MM.1S (cell line): Measurements from ENCODE around the gene GPC5.

Experiments used
- DNase-seq: peaks from one replicate; pipeline ENCODE4 v3.0.0-alpha.2; 2015
- H2AFZ ChIP-seq: fragments of 300-600 bp; sonication (generic); 2 replicates; pipeline ENCODE4 v1.6.0; 2016; ENCODE audit warnings: antibody characterized with exemption, low read length
- H3F3A ChIP-seq: fragments of 300-600 bp; sonication (generic); 2 replicates; pipeline ENCODE4 v1.6.1; 2016; ENCODE audit warnings: mild to moderate bottlenecking, antibody characterized with exemption, low read length, moderate library complexity, mixed read lengths; ENCODE audit not compliant: insufficient read depth
- H3K27ac ChIP-seq: fragments of 300-600 bp; sonication (generic); 2 replicates; pipeline ENCODE4 v1.5.1; 2016; ENCODE audit warnings: mild to moderate bottlenecking, low read length
- H3K27me3 ChIP-seq: fragments of 300-600 bp; sonication (generic); replicated peaks from 2 replicates; pipeline ENCODE4 v1.6.0; 2016; ENCODE audit warnings: low read length; ENCODE audit not compliant: insufficient read depth
- H3K36me3 ChIP-seq: fragments of 300-600 bp; sonication (generic); replicated peaks from 2 replicates; pipeline ENCODE4 v1.6.1; 2016; ENCODE audit warnings: mild to moderate bottlenecking, low read length, mixed read lengths; ENCODE audit not compliant: insufficient read depth
- H3K4me1 ChIP-seq: fragments of 300-600 bp; sonication (generic); 2 replicates; pipeline ENCODE4 v1.6.1; 2016; ENCODE audit warnings: low read length, mixed read lengths
- H3K4me2 ChIP-seq: fragments of 300-600 bp; sonication (generic); 2 replicates; pipeline ENCODE4 v1.6.0; 2016; ENCODE audit warnings: low read depth, low read length
- H3K4me3 ChIP-seq: fragments of 300-600 bp; sonication (generic); 2 replicates; pipeline ENCODE4 v1.5.1; 2016; ENCODE audit warnings: low read length, mixed read lengths
- H3K79me2 ChIP-seq: fragments of 300-600 bp; sonication (generic); 2 replicates; pipeline ENCODE4 v1.6.1; 2016; ENCODE audit warnings: mixed run types, low read length, mixed read lengths
- H3K9ac ChIP-seq: fragments of 300-600 bp; sonication (generic); 2 replicates; pipeline ENCODE4 v1.6.1; 2016; ENCODE audit warnings: low read length, mixed read lengths
- H3K9me2 ChIP-seq: fragments of 300-600 bp; sonication (generic); replicated peaks from 2 replicates; pipeline ENCODE4 v1.6.1; 2016; ENCODE audit warnings: mild to moderate bottlenecking, low read length, mixed read lengths; ENCODE audit not compliant: insufficient read depth
- H3K9me3 ChIP-seq: fragments of 300-600 bp; sonication (generic); replicated peaks from 2 replicates; pipeline ENCODE4 v1.6.1; 2016; ENCODE audit warnings: mild to moderate bottlenecking, low read length, mixed read lengths; ENCODE audit not compliant: insufficient read depth
- H4K20me1 ChIP-seq: fragments of 300-600 bp; sonication (generic); 2 replicates; pipeline ENCODE4 v1.6.1; 2016; ENCODE audit warnings: mild to moderate bottlenecking, low read length, moderate library complexity, mixed read lengths; ENCODE audit not compliant: insufficient read depth
- EZH2 ChIP-seq: fragments of 300-600 bp; sonication (generic); optimal IDR thresholded peaks from 2 replicates; pipeline ENCODE3; 2017; ENCODE audit warnings: low read depth, mild to moderate bottlenecking, antibody characterized with exemption, low read length, mixed read lengths
- EZH2phosphoT487 ChIP-seq: fragments of 300-600 bp; sonication (generic); IDR thresholded peaks from 2 replicates; pipeline ENCODE4 v1.6.1; 2018; ENCODE audit warnings: antibody characterized with exemption, low read length
- TF ChIP-seq, protein P1 (sequence below): fragments of 300-600 bp; sonication (generic); IDR thresholded peaks from 2 replicates; pipeline ENCODE4 v1.5.1; 2016; ENCODE audit warnings: antibody characterized with exemption, low read length, mixed read lengths

The GPC5 gene

DNA sequence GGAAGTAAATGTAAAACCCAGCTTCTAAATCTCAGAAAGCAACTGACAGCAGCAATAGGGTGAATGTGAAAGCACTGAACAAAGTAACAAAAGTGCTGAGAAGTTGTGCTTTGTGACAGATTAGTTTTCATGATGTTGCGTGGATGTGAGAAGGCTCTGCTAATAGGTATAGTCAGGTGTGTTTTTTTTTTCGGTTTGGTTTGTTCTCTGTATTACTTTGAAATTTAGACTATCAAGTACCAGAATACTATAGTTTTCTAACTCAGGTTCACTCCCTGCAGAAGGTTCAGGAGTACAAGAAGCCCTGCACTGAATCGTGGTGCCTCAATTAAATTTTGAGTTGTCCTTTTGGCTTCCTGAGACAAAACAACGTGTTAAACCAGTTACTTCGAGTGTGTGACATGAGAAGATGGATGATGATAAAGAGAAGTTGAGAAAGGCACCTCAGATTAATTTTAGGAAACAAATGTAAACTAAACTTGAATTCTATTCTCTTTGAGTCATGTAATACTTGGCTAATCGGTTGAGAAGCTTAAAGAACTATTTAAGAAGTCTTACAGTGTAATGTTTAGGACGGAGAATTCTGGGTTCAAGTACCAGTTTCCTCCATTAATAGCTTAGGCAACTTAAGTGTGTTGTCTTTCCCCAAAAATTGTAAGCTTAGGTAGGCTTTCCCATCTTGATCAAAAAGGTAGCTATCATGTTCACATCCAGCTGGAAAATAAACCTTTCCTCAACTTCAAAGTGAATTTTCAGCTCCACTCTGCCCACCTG lies 40.6 kb upstream of the GPC5 start:
- Histone ChIP-seq H3K4me2 (no peak overlapping the region), H3K36me3 (no peaks in the 10 kb centered on the region; the same call in 1 of the 2 replicates), H3K9ac (no peak overlapping the region), H3K27me3 (no peaks in the 10 kb centered on the region), H3K9me2 (no peaks in the 10 kb centered on the region), H4K20me1 (no peaks in the 10 kb centered on the region; the same call in 1 of the 2 replicates), H3K79me2 (no peaks in the 10 kb centered on the region), H3K27ac (no peak overlapping the region), H3K4me3 (no peak overlapping the region), H2AFZ (no peak overlapping the region), H3K9me3 (no peaks in the 10 kb centered on the region), H3K4me1 (no peaks in the 10 kb centered on the region), H3F3A (peaks cover 19% of the 10 kb centered on the region)
- DNase-seq: no peak
- TF ChIP-seq, protein P1, sequence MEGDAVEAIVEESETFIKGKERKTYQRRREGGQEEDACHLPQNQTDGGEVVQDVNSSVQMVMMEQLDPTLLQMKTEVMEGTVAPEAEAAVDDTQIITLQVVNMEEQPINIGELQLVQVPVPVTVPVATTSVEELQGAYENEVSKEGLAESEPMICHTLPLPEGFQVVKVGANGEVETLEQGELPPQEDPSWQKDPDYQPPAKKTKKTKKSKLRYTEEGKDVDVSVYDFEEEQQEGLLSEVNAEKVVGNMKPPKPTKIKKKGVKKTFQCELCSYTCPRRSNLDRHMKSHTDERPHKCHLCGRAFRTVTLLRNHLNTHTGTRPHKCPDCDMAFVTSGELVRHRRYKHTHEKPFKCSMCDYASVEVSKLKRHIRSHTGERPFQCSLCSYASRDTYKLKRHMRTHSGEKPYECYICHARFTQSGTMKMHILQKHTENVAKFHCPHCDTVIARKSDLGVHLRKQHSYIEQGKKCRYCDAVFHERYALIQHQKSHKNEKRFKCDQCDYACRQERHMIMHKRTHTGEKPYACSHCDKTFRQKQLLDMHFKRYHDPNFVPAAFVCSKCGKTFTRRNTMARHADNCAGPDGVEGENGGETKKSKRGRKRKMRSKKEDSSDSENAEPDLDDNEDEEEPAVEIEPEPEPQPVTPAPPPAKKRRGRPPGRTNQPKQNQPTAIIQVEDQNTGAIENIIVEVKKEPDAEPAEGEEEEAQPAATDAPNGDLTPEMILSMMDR: no peak
- no peak for TF ChIP-seq EZH2
- no peak for TF ChIP-seq EZH2phosphoT487

DNA sequence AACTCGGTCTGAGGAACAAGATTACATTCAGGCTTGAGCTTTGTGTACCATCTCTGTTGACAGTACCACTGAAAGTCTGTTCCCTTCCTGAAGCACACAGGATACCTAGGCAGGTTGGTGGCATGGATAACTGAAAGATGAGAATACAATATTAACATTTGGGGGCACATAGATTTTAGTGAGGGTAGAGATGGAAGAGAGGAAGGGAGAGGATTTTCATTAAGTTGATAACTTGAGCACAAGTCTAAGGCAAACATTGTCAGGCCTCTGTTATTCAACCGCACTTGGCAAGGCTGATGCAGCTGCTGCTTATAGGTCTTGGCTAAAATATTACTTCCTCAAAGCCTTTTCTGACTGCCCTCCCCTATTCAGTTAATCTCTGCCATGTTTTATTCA lies 40.0 kb upstream of the GPC5 start:
- Histone ChIP-seq H3K27me3 (no peaks in the 10 kb centered on the region), H3K9me3 (no peaks in the 10 kb centered on the region), H3K36me3 (no peaks in the 10 kb centered on the region; the same call in 1 of the 2 replicates), H3F3A (peaks cover 17% of the 10 kb centered on the region), H3K4me3 (no peak overlapping the region), H2AFZ (no peak overlapping the region), H3K27ac (no peak overlapping the region), H3K79me2 (no peaks in the 10 kb centered on the region), H3K9ac (no peak overlapping the region), H3K4me2 (no peak overlapping the region), H3K9me2 (no peaks in the 10 kb centered on the region), H4K20me1 (no peaks in the 10 kb centered on the region; the same call in 1 of the 2 replicates), H3K4me1 (no peaks in the 10 kb centered on the region)
- TF ChIP-seq, protein P1: no peak
- TF ChIP-seq EZH2phosphoT487 (no peak), EZH2 (no peak)
- DNase-seq: no peak

DNA sequence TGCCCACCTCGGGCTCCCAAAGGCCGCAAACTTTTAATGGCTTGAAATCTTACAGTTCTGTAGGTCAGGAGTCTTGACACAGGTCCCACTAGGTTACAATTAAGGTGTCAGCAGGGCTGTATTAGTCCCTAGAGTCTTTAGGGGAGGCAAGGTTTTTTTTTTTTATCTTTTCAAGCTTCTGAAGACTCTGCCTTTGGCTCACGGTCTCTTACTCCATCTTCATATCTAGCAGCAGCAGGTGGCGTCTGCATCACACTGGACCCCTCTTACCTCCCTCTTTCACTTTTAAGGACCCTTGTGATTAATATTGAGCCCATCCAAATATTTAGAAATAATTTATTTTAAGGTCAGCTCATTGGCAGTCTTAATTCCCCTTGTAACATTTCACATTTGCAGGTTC lies 39.3 kb upstream of the GPC5 start:
- no peak overlapping the region for H3K4me3 ChIP-seq
- H4K20me1 ChIP-seq: no peaks in the 10 kb centered on the region
- no peaks in the 10 kb centered on the region for H3K9me3 ChIP-seq
- TF ChIP-seq EZH2phosphoT487: no peak
- TF ChIP-seq EZH2: no peak
- TF ChIP-seq, protein P1: no peak
- no peak overlapping the region for H3K27ac ChIP-seq
- no peaks in the 10 kb centered on the region; the same call in 1 of the 2 replicates for H3K36me3 ChIP-seq
- no peaks in the 10 kb centered on the region for H3K79me2 ChIP-seq
- no peak overlapping the region for H3K9ac ChIP-seq
- DNase-seq: no peak
- H3K9me2 ChIP-seq: no peaks in the 10 kb centered on the region
- peaks cover 11% of the 10 kb centered on the region for H3F3A ChIP-seq
- no peaks in the 10 kb centered on the region for H3K4me1 ChIP-seq
- no peaks in the 10 kb centered on the region for H3K27me3 ChIP-seq
- H3K4me2 ChIP-seq: no peak overlapping the region
- no peak overlapping the region for H2AFZ ChIP-seq
